ENCODE results near the gene LRRC51. TPM values are rescaled to one million over a fixed set of nuclear protein-coding genes. Genes with fewer than 3 reads are reported as not detected.
"Not testable (repeated sequence)": the region's sequence is repeated elsewhere in the genome, so short reads cannot be mapped to it uniquely, and the experiment has no call there.

The LRRC51 gene
- total RNA-seq, 1 experiment from 2014 or later = 5.8 TPM

GRCh38 chr11:72129381-72129780 lies 48.7 kb downstream of the LRRC51 start:
- Histone ChIP-seq H3K4me3 (no peak overlapping the region), H3K9me3 (replicated peaks) (peaks cover 14% of the 10 kb centered on the region; the same call in 1 of the 2 replicates), H3K36me3 (no peaks in the 10 kb centered on the region), H3K27ac (no peak overlapping the region), H3K4me1 (no peaks in the 10 kb centered on the region), H3K27me3 (no peaks in the 10 kb centered on the region)
- DNase-seq = no peak

- no peaks in the 10 kb centered on the region for H3K36me3 ChIP-seq
- no peaks in the 10 kb centered on the region for H3K4me1 ChIP-seq
- no peak for DNase-seq
- no peaks in the 10 kb centered on the region for H3K27me3 ChIP-seq
- H3K4me3 ChIP-seq = no peak overlapping the region
- peaks cover 7% of the 10 kb centered on the region; the same call in 1 of the 2 replicates for H3K9me3 ChIP-seq (replicated peaks)
- no peak overlapping the region for H3K27ac ChIP-seq
These were observed 52.0 kb downstream of the LRRC51 start for GRCh38 chr11:72132646-72133045.

DNA sequence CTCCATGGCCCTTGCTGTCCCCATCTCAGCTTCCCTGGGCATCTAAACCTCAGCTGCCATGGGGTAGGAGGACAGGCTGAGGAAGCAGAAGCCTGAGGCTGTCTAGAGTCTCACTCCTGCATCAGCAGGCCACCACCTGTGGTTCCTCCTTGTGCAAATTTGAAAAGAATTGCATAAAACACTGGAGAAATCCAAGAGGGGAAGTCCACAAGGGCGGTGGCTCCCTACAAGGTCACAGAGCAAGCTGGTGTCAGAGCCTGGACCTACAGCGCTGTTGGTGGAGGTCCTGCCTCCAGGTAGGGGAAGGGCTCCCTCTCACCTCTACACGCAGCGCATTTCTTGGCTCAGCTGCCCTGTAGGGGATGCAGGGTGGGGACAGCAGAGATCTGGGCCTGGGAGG lies 54.8 kb downstream of the LRRC51 start, which contains the start of gene FOLR3:
FOLR3 (plus strand) TSS at position 253 of the 400 bp plus-strand sequence. CDS start 228 bp downstream, outside the sequence.
- H3K4me3 ChIP-seq; H3K4me1 ChIP-seq; DNase-seq; H3K9me3 ChIP-seq (replicated peaks); H3K36me3 ChIP-seq; H3K27me3 ChIP-seq; H3K27ac ChIP-seq: not testable (repeated sequence)

DNA sequence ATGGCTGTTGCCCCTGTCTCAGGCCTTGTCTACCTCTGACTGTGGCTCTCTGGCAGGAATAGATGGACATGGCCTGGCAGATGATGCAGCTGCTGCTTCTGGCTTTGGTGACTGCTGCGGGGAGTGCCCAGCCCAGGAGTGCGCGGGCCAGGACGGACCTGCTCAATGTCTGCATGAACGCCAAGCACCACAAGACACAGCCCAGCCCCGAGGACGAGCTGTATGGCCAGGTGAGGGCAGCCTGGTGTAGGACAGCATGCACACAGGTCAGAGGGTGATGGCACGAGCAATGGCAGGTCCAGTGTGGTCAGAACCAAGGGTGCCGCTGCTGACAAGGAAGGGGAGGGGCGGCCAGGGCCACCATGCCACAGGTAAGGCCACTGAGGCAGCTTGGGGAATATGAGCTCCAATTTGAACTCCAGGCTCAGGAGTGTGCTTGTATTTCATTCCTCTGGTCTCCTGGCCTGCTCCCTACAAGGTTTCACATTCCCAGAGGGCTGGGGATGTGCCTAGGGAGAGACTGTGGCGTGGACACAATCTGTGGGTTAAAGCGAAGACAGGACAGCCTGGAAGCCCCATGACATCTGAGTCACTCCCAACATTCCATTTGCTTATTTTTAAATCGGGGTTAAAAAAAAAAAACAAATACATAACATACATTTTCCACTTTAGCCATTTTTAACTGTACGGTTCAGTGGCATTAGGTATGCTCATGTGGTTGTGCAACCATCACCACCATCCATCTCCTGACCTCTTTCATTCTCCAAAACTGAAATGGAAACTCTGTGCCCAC lies 55.4 kb downstream of the LRRC51 start:
- Histone ChIP-seq H3K4me1 (no peaks in the 10 kb centered on the region), H3K27ac (no peak overlapping the region), H3K27me3 (no peaks in the 10 kb centered on the region), H3K36me3 (no peaks in the 10 kb centered on the region), H3K9me3 (replicated peaks) (no peaks in the 10 kb centered on the region), H3K4me3 (no peak overlapping the region)
- no peak for DNase-seq

GRCh38 chr11:72136684-72137262 lies 56.1 kb downstream of the LRRC51 start:
- Histone ChIP-seq H3K9me3 (replicated peaks) (no peaks in the 10 kb centered on the region), H3K27ac (no peak overlapping the region), H3K4me3 (no peak overlapping the region), H3K27me3 (no peaks in the 10 kb centered on the region), H3K4me1 (no peaks in the 10 kb centered on the region), H3K36me3 (no peaks in the 10 kb centered on the region)
- DNase-seq = no peak

DNA sequence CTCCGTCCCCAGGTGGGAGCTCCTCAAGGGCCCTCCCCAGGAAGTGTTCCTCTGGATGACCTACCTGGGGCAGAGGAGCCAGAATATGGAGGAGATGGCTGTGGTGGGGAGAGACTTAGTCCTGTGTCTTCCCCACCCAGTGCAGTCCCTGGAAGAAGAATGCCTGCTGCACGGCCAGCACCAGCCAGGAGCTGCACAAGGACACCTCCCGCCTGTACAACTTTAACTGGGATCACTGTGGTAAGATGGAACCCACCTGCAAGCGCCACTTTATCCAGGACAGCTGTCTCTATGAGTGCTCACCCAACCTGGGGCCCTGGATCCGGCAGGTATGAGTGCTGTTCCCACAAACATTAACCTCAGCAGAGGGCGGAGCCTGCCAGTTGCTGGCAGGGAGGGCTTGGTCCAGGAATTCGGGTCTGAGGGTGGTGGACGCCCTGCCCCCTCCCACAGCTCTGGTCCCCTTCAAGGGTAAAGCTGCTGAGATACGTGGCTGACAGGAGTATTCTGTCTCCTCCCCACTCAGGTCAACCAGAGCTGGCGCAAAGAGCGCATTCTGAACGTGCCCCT lies 58.3 kb downstream of the LRRC51 start:
- no peak for DNase-seq
- H3K9me3 ChIP-seq (replicated peaks) = no peaks in the 10 kb centered on the region
- H3K4me3 ChIP-seq = no peak overlapping the region
- H3K27ac ChIP-seq = no peak overlapping the region
- no peaks in the 10 kb centered on the region for H3K4me1 ChIP-seq
- H3K36me3 ChIP-seq = no peaks in the 10 kb centered on the region
- H3K27me3 ChIP-seq = no peaks in the 10 kb centered on the region

DNA sequence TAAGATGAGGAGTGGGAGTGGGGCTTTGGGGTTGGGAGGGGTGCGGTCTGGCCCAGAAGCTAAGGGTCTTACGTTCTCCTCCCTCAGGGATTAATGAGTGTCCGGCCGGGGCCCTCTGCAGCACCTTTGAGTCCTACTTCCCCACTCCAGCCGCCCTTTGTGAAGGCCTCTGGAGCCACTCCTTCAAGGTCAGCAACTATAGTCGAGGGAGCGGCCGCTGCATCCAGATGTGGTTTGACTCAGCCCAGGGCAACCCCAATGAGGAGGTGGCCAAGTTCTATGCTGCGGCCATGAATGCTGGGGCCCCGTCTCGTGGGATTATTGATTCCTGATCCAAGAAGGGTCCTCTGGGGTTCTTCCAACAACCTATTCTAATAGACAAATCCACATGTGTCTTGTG lies 58.9 kb downstream of the LRRC51 start:
- Histone ChIP-seq H3K27me3 (no peaks in the 10 kb centered on the region), H3K4me1 (no peaks in the 10 kb centered on the region), H3K36me3 (no peaks in the 10 kb centered on the region), H3K27ac (no peak overlapping the region), H3K4me3 (no peak overlapping the region), H3K9me3 (replicated peaks) (no peaks in the 10 kb centered on the region)
- DNase-seq = no peak

DNA sequence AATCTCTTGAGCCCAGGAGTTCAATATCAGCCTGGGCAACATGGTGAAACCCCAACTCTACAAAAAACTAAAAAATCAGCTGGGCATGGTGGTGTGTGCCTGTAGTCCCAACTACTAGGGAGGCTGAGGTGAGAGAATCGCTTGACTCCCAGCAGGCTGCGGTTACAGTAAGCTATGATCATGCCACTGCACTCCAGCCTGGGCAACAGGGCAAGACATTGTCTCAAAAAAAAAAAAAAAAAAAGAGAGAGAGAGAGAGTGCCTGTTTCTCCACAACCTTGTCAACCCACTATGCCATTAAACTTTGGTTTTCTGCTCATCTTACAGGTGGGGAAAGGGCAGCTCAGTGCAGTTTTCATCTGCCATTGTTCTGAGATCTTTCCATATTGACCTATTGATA lies 60.0 kb downstream of the LRRC51 start:
- no peak for DNase-seq
- H3K4me3 ChIP-seq = no peak overlapping the region
- H3K4me1 ChIP-seq = no peaks in the 10 kb centered on the region
- no peaks in the 10 kb centered on the region for H3K36me3 ChIP-seq
- H3K27ac ChIP-seq = no peak overlapping the region
- no peaks in the 10 kb centered on the region for H3K9me3 ChIP-seq (replicated peaks)
- no peaks in the 10 kb centered on the region for H3K27me3 ChIP-seq

- H3K27me3 ChIP-seq = no peaks in the 10 kb centered on the region
- H3K9me3 ChIP-seq (replicated peaks) = no peaks in the 10 kb centered on the region
- H3K4me3 ChIP-seq = no peak overlapping the region
- DNase-seq = no peak
- no peaks in the 10 kb centered on the region for H3K36me3 ChIP-seq
- no peak overlapping the region for H3K27ac ChIP-seq
- no peaks in the 10 kb centered on the region for H3K4me1 ChIP-seq
These were observed 60.4 kb downstream of the LRRC51 start for GRCh38 chr11:72141066-72141465.

DNA sequence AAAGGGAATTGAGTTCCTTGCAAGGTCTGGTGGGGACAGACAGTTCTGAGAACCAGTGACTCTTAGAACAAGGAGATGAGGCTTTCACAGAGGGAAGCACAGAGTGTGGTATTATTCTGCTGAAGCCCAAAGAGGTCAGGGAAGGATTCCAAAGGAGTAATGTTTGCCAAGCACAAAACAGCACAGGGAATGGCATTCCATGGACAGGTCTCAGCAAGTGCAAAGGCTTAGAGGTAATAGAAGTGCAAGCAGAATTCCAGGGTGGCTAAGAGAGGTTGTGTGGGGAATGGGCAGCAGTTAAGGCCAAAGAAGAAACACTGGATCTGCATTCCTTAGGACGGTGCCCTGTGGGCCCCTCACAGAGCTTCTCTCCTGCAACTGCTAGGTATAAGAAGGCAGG lies 61.4 kb downstream of the LRRC51 start:
- not testable (repeated sequence) for H3K27ac ChIP-seq; H3K4me1 ChIP-seq; H3K36me3 ChIP-seq; H3K4me3 ChIP-seq; H3K27me3 ChIP-seq; DNase-seq; H3K9me3 ChIP-seq (replicated peaks)

GRCh38 chr11:72142543-72142942 lies 61.9 kb downstream of the LRRC51 start:
- H3K4me1 ChIP-seq; H3K36me3 ChIP-seq; DNase-seq; H3K27me3 ChIP-seq; H3K4me3 ChIP-seq; H3K27ac ChIP-seq; H3K9me3 ChIP-seq (replicated peaks): not testable (repeated sequence)

GRCh38 chr11:72144807-72145565 lies 64.3 kb downstream of the LRRC51 start:
- no peaks in the 10 kb centered on the region for H3K4me1 ChIP-seq
- no peak for DNase-seq
- H3K36me3 ChIP-seq = no peaks in the 10 kb centered on the region
- no peaks in the 10 kb centered on the region for H3K9me3 ChIP-seq (replicated peaks)
- H3K27ac ChIP-seq = no peak overlapping the region
- no peak overlapping the region for H3K4me3 ChIP-seq
- no peaks in the 10 kb centered on the region for H3K27me3 ChIP-seq

Data from SJCRH30 (cell line).